Activated CD8-positive, alpha-beta memory T cell treated with anti-CD3 and anti-CD28 coated beads, Interleukin-2, amount 50 U/mL, for 1 hour (primary cell): ENCODE measurements around the gene MPPED2.

Experiments
- DNase-seq: peaks from one replicate; pipeline ENCODE4 v3.0.0-alpha.2; 2020; ENCODE audit errors: extremely low read depth

MPPED2 gene

GRCh38 chr11:30533445-30533947 is 52.7 kb downstream of the MPPED2 start:
- DNase-seq: no peak

GRCh38 chr11:30527566-30527965 is 58.6 kb downstream of the MPPED2 start:
- no peak for DNase-seq

- no peak for DNase-seq
Observed at GRCh38 chr11:30526558-30526957, 59.6 kb downstream of the MPPED2 start.

GRCh38 chr11:30522536-30523243 is 63.5 kb downstream of the MPPED2 start:
- DNase-seq: no peak

- no peak for DNase-seq
Observed at GRCh38 chr11:30521297-30522071, 64.7 kb downstream of the MPPED2 start.

GRCh38 chr11:30513087-30513486 is 73.1 kb downstream of the MPPED2 start:
- no peak for DNase-seq

- DNase-seq: no peak
Observed at GRCh38 chr11:30511408-30511807, 74.7 kb downstream of the MPPED2 start.

GRCh38 chr11:30510750-30511149 is 75.4 kb downstream of the MPPED2 start:
- no peak for DNase-seq

- DNase-seq: no peak
Observed at GRCh38 chr11:30509364-30509763, 76.8 kb downstream of the MPPED2 start.

- DNase-seq: no peak
Observed at GRCh38 chr11:30508594-30508993, 77.6 kb downstream of the MPPED2 start.

- DNase-seq: no peak
Observed at GRCh38 chr11:30505603-30506002, 80.5 kb downstream of the MPPED2 start.

GRCh38 chr11:30504468-30504867 is 81.7 kb downstream of the MPPED2 start:
- no peak for DNase-seq

- no peak for DNase-seq
Observed at GRCh38 chr11:30503156-30503555, 83.0 kb downstream of the MPPED2 start.

- no peak for DNase-seq
Observed at GRCh38 chr11:30502305-30502704, 83.8 kb downstream of the MPPED2 start.

- DNase-seq: no peak
Observed at GRCh38 chr11:30501744-30502143, 84.4 kb downstream of the MPPED2 start.

- DNase-seq: no peak
Observed at GRCh38 chr11:30499940-30500339, 86.2 kb downstream of the MPPED2 start.

- no peak for DNase-seq
Observed at GRCh38 chr11:30497600-30497999, 88.6 kb downstream of the MPPED2 start.

GRCh38 chr11:30496935-30497334 is 89.2 kb downstream of the MPPED2 start:
- no peak for DNase-seq

GRCh38 chr11:30495437-30495836 is 90.7 kb downstream of the MPPED2 start:
- no peak for DNase-seq

GRCh38 chr11:30489511-30489910 is 96.6 kb downstream of the MPPED2 start:
- DNase-seq: no peak

GRCh38 chr11:30489076-30489475 is 97.1 kb downstream of the MPPED2 start:
- no peak for DNase-seq

- no peak for DNase-seq
Observed at GRCh38 chr11:30488304-30488998, 97.7 kb downstream of the MPPED2 start.
